CD4-positive, alpha-beta T cell (primary cell): ENCODE measurements around the gene TCF7L2. TPM values are rescaled to one million over a fixed set of nuclear protein-coding genes. Genes with fewer than 3 reads are reported as not detected.

Experiments used
- ATAC-seq: fragments of 200-7000 bp; cut with Tn5 transposase; one replicate; pipeline ENCODE4 v1.10.0; 2022; ENCODE audit warnings: mild to moderate bottlenecking; ENCODE audit not compliant: poor library complexity
- CTCF ChIA-PET: fragments of 350-600 bp; sonication (Branson Sonifier 250); formaldehyde crosslinking; loops from one replicate; lab custom pipeline; 2021; ENCODE audit warnings: antibody characterized with exemption, inconsistent platforms; lab: Charles Lee
- POLR2A ChIA-PET: fragments of 350-600 bp; sonication (Branson Sonifier 250); formaldehyde crosslinking; loops from one replicate; lab custom pipeline; 2021; ENCODE audit warnings: antibody characterized with exemption, inconsistent platforms; lab: Charles Lee
- DNase-seq, 14 experiments: peaks; one replicate each; pipeline ENCODE4 v3.0.0-alpha.2; 2013 to 2020; ENCODE audit warnings: mixed read lengths in 2 of 14
- H3K27ac ChIP-seq, 2 donors: one replicate each; pipeline versions ENCODE4 v1.5.1 to v1.7.0; 2013; ENCODE audit warnings: low read length in 2 of 2, low read depth in 1 of 2, mild to moderate bottlenecking in 1 of 2
- H3K27me3 ChIP-seq, 2 experiments: 1 replicate in 1 of 2; 2 replicates in 1 of 2; pipeline versions ENCODE4 v1.6.1 to v1.7.0; 2013; ENCODE audit warnings: low read length in 2 of 2, control low read depth in 1 of 2, mild to moderate bottlenecking in 1 of 2, moderate library complexity in 1 of 2; ENCODE audit not compliant: insufficient read depth in 2 of 2, control insufficient read depth in 1 of 2
- H3K36me3 ChIP-seq: one replicate; pipeline ENCODE4 v1.6.1; 2013; ENCODE audit warnings: low read length, control low read depth; ENCODE audit not compliant: insufficient read depth
- H3K4me1 ChIP-seq: one replicate; pipeline ENCODE4 v1.6.1; 2013; ENCODE audit warnings: low read length, control low read depth; ENCODE audit not compliant: insufficient read depth
- H3K4me3 ChIP-seq: one replicate; pipeline ENCODE4 v1.5.1; 2013; ENCODE audit warnings: mild to moderate bottlenecking, low read length, moderate library complexity
- H3K9me3 ChIP-seq, 2 experiments: 1 replicate in 1 of 2; 2 replicates in 1 of 2; pipeline versions ENCODE4 v1.6.1 to v1.7.0; 2013; ENCODE audit warnings: low read length in 2 of 2, mild to moderate bottlenecking in 2 of 2, control low read depth in 1 of 2, moderate library complexity in 1 of 2; ENCODE audit not compliant: control insufficient read depth in 1 of 2, insufficient read depth in 1 of 2
- H3K27ac Mint-ChIP-seq: one replicate; pipeline ENCODE4 v1.8.0; 2020; ENCODE audit warnings: mixed read lengths
- H3K27me3 Mint-ChIP-seq: one replicate; pipeline ENCODE4 v1.8.0; 2021; ENCODE audit warnings: mixed read lengths
- H3K36me3 Mint-ChIP-seq: one replicate; pipeline ENCODE4 v1.8.0; 2021; ENCODE audit warnings: low read depth, mixed read lengths
- H3K4me1 Mint-ChIP-seq: one replicate; pipeline ENCODE4 v1.8.0; 2021; ENCODE audit warnings: low read depth, mixed read lengths
- H3K4me3 Mint-ChIP-seq: one replicate; pipeline ENCODE4 v1.8.0; 2020; ENCODE audit warnings: mild to moderate bottlenecking, mixed read lengths
- H3K9me3 Mint-ChIP-seq: one replicate; pipeline ENCODE4 v1.8.0; 2020; ENCODE audit warnings: mixed read lengths
- CTCF ChIP-seq: fragments of 200-600 bp; IDR thresholded peaks from one replicate; pipeline ENCODE4 v1.8.0; 2022; ENCODE audit warnings: antibody characterized with exemption, mild to moderate bottlenecking
- intact Hi-C, 2 experiments: fragments of 100-400 bp; cut with DNase I in 1 of 2; cut with micrococcal nuclease in 1 of 2; formaldehyde crosslinking; loops; one replicate each; pipeline versions ENCODE4 v1.15.1 to v1.9.0; 2023 to 2025; cut with DNase I, micrococcal nuclease
- total RNA-seq, 174 experiments: library from RNA in 2 of 174; stranded (reverse) in 2 of 174; gene quantifications; one replicate each; pipeline ENCODE4 v1.2.3 and lab custom pipeline; 2021 to 2026

The TCF7L2 gene
- total RNA-seq, 2 experiments from 2014 or later, result 4.2 to 4.4 TPM

- Mint-ChIP-seq H3K4me1 (no peaks in the 10 kb centered on the region), H3K36me3 (no peaks in the 10 kb centered on the region), H3K4me3 (no peak overlapping the region), H3K9me3 (no peaks in the 10 kb centered on the region), H3K27me3 (no peaks in the 10 kb centered on the region), H3K27ac (no peak overlapping the region)
- Histone ChIP-seq H3K27ac (no peak overlapping the region), H3K36me3 (no peaks in the 10 kb centered on the region), H3K4me3 (no peak overlapping the region), H3K27me3 (no peaks in the 10 kb centered on the region), H3K9me3 (no peaks in the 10 kb centered on the region), H3K4me1 (no peaks in the 10 kb centered on the region)
- POLR2A ChIA-PET, result no interaction called here
- DNase-seq (no peak), ATAC-seq (no peak)
- CTCF ChIA-PET, result no interaction called here
- intact Hi-C loops, result no loop called here
- TF ChIP-seq CTCF, result no peak
Measured at GRCh38 chr10:112906945-112907344, 43.1 kb upstream of the TCF7L2 start.

GRCh38 chr10:112907893-112908292 lies 42.2 kb upstream of the TCF7L2 start:
- H3K4me1 Mint-ChIP-seq, result no peaks in the 10 kb centered on the region
- H3K27ac Mint-ChIP-seq, result no peak overlapping the region
- Histone ChIP-seq H3K4me3 (no peak overlapping the region), H3K4me1 (no peaks in the 10 kb centered on the region), H3K27me3 (no peaks in the 10 kb centered on the region), H3K36me3 (no peaks in the 10 kb centered on the region), H3K9me3 (no peaks in the 10 kb centered on the region), H3K27ac (no peak overlapping the region)
- ATAC-seq, result no peak
- intact Hi-C loops, result no loop called here
- H3K4me3 Mint-ChIP-seq, result no peak overlapping the region
- DNase-seq, result no peak
- TF ChIP-seq CTCF, result no peak
- H3K9me3 Mint-ChIP-seq, result no peaks in the 10 kb centered on the region
- no peaks in the 10 kb centered on the region for H3K36me3 Mint-ChIP-seq
- ChIA-PET CTCF (interaction anchor here (0.6 kb wide), 1 partner anchor 10 kb away, joined by 3 read pairs; no protein-coding TSS in a partner anchor), POLR2A (no interaction called here)
- no peaks in the 10 kb centered on the region for H3K27me3 Mint-ChIP-seq

GRCh38 chr10:112911206-112911605 lies 38.8 kb upstream of the TCF7L2 start:
- no peaks in the 10 kb centered on the region for H3K4me1 Mint-ChIP-seq
- no peak overlapping the region for H3K4me3 Mint-ChIP-seq
- Histone ChIP-seq H3K4me1 (no peaks in the 10 kb centered on the region), H3K36me3 (no peaks in the 10 kb centered on the region), H3K27ac (no peak overlapping the region), H3K27me3 (no peaks in the 10 kb centered on the region), H3K9me3 (no peaks in the 10 kb centered on the region), H3K4me3 (no peak overlapping the region)
- DNase-seq (no peak), ATAC-seq (no peak)
- intact Hi-C loops, result no loop called here
- no peaks in the 10 kb centered on the region for H3K27me3 Mint-ChIP-seq
- POLR2A ChIA-PET, result no interaction called here
- no peak for TF ChIP-seq CTCF
- no peaks in the 10 kb centered on the region for H3K9me3 Mint-ChIP-seq
- H3K36me3 Mint-ChIP-seq, result no peaks in the 10 kb centered on the region
- CTCF ChIA-PET, result no interaction called here
- H3K27ac Mint-ChIP-seq, result no peak overlapping the region
